PC-3 (cell line): ENCODE data around the gene TAF3.

Source experiments
- EZH2 ChIP-seq: fragments of 300-600 bp; sonication (generic); IDR thresholded peaks from one replicate; pipeline ENCODE4 v1.6.1; 2017; ENCODE audit warnings: antibody characterized with exemption, mild to moderate bottlenecking, low read length; ENCODE audit not compliant: unreplicated experiment
- EZH2phosphoT487 ChIP-seq: fragments of 300-600 bp; sonication (generic); IDR thresholded peaks from 2 replicates; pipeline ENCODE4 v1.6.1; 2018; ENCODE audit warnings: mild to moderate bottlenecking, antibody characterized with exemption, low read length, borderline replicate concordance
- TF ChIP-seq, protein P1 (sequence below): fragments of 300-600 bp; sonication (generic); conservative IDR thresholded peaks from 2 replicates; pipeline ENCODE4 v1.5.1; 2017; ENCODE audit warnings: antibody characterized with exemption, low read depth, mild to moderate bottlenecking, low read length

DNA sequence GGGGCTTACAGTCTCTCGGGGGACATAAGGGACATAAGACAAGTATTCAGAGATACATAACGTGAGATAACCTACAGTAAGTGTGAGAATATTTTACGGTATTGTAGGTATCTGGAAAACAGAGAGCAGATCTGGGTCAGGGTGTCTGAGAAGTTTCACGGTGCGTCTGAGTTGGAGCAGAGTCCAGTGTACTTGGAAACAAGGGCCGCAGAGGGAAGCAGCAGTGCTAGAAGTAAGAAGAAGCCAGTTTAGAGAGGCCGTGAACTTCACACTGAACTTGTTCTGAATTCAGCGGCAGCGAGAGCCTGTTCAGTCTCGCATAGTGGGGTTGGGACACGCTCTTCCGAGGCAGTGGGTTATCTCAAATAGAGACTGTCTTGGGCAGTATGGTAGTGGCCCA lies 85.5 kb downstream of the TAF3 start:
- TF ChIP-seq, protein P1, sequence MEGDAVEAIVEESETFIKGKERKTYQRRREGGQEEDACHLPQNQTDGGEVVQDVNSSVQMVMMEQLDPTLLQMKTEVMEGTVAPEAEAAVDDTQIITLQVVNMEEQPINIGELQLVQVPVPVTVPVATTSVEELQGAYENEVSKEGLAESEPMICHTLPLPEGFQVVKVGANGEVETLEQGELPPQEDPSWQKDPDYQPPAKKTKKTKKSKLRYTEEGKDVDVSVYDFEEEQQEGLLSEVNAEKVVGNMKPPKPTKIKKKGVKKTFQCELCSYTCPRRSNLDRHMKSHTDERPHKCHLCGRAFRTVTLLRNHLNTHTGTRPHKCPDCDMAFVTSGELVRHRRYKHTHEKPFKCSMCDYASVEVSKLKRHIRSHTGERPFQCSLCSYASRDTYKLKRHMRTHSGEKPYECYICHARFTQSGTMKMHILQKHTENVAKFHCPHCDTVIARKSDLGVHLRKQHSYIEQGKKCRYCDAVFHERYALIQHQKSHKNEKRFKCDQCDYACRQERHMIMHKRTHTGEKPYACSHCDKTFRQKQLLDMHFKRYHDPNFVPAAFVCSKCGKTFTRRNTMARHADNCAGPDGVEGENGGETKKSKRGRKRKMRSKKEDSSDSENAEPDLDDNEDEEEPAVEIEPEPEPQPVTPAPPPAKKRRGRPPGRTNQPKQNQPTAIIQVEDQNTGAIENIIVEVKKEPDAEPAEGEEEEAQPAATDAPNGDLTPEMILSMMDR: no peak
- no peak for TF ChIP-seq EZH2phosphoT487
- no peak for TF ChIP-seq EZH2
